Mucosa of descending colon (tissue), 3 donors: ENCODE data around the gene ABCA4. TPM values are rescaled to one million over a fixed set of nuclear protein-coding genes. Genes with fewer than 3 reads are reported as not detected.

Experiments
- ATAC-seq: fragments of 200-7000 bp; cut with Tn5 transposase; one replicate; pipeline ENCODE4 v1.9.1; 2020; ENCODE audit warnings: mild to moderate bottlenecking, moderate library complexity
- DNase-seq, 3 donors: peaks; one replicate each; pipeline ENCODE4 v3.0.0-alpha.2; 2020
- H3K36me3 ChIP-seq: fragments of 200-600 bp; one replicate; pipeline ENCODE4 v1.8.0; 2021; ENCODE audit warnings: low read depth, mild to moderate bottlenecking
- H3K4me1 ChIP-seq: fragments of 200-600 bp; one replicate; pipeline ENCODE4 v1.8.0; 2021; ENCODE audit warnings: low read depth, mild to moderate bottlenecking
- H3K4me3 ChIP-seq: fragments of 200-600 bp; one replicate; pipeline ENCODE4 v1.8.0; 2021; ENCODE audit warnings: mild to moderate bottlenecking
- H3K9me3 ChIP-seq: fragments of 200-600 bp; one replicate; pipeline ENCODE4 v1.8.0; 2021; ENCODE audit warnings: mild to moderate bottlenecking
- intact Hi-C, 2 donors: fragments of 100-400 bp; cut with DNase I in 1 of 2; cut with micrococcal nuclease in 1 of 2; formaldehyde crosslinking; loops; one replicate each; pipeline versions ENCODE4 v1.11.0 to v1.11.1; 2022; cut with DNase I, micrococcal nuclease
- total RNA-seq, 3 donors: library from RNA; stranded (reverse); fragmentation: NEBNext Ultra II Directional in 2 of 3; extraction: Animal tissue kit (Norgen Biotek cat#: 25700) in 2 of 3; gene quantifications; one replicate each; pipeline versions ENCODE4 v1.2.1 to v1.2.4, GENCODE V29; 2021 to 2023
- TF ChIP-seq, protein P1 (sequence below): fragments of 200-600 bp; IDR thresholded peaks from one replicate; pipeline ENCODE4 v1.8.0; 2022; ENCODE audit warnings: antibody characterized with exemption, mild to moderate bottlenecking
- donor health status: DM: no; HTN: no; CAD: no; lungs with moderate emphysema.
- donor health status: DM: no; HTN: no; CAD: no.
- donor health status: DM: no; HTN: yes; CAD: no.

ABCA4 gene
- total RNA-seq, 3 donors from 2014 or later: 0.34 to 1.0 TPM; not detected in 1

DNA sequence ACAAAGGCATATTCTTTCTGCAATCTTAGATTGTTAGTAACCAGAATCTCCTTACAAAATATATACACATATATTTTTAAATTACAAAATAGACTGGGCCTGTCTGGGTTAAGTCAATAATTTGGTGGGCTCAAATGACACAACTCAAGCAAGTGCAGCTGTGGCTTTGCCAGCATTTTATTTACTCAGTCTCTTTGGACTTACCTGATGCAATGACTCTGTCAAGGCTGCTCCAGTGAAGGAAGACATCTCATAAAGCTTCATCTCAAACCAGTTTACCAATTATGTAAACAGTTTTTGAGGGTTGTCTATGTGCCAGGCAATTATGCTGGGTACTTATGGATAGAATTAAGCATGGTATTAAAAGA, 22.8 kb upstream of the ABCA4 start:
- TF ChIP-seq, protein P1, sequence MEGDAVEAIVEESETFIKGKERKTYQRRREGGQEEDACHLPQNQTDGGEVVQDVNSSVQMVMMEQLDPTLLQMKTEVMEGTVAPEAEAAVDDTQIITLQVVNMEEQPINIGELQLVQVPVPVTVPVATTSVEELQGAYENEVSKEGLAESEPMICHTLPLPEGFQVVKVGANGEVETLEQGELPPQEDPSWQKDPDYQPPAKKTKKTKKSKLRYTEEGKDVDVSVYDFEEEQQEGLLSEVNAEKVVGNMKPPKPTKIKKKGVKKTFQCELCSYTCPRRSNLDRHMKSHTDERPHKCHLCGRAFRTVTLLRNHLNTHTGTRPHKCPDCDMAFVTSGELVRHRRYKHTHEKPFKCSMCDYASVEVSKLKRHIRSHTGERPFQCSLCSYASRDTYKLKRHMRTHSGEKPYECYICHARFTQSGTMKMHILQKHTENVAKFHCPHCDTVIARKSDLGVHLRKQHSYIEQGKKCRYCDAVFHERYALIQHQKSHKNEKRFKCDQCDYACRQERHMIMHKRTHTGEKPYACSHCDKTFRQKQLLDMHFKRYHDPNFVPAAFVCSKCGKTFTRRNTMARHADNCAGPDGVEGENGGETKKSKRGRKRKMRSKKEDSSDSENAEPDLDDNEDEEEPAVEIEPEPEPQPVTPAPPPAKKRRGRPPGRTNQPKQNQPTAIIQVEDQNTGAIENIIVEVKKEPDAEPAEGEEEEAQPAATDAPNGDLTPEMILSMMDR: no peak
- H3K4me1 ChIP-seq: no peaks in the 10 kb centered on the region
- intact Hi-C loops: no loop called here
- H3K36me3 ChIP-seq: no peaks in the 10 kb centered on the region
- no peaks in the 10 kb centered on the region for H3K9me3 ChIP-seq
- H3K4me3 ChIP-seq: no peak overlapping the region
- ATAC-seq (no peak), DNase-seq (no peak)

DNA sequence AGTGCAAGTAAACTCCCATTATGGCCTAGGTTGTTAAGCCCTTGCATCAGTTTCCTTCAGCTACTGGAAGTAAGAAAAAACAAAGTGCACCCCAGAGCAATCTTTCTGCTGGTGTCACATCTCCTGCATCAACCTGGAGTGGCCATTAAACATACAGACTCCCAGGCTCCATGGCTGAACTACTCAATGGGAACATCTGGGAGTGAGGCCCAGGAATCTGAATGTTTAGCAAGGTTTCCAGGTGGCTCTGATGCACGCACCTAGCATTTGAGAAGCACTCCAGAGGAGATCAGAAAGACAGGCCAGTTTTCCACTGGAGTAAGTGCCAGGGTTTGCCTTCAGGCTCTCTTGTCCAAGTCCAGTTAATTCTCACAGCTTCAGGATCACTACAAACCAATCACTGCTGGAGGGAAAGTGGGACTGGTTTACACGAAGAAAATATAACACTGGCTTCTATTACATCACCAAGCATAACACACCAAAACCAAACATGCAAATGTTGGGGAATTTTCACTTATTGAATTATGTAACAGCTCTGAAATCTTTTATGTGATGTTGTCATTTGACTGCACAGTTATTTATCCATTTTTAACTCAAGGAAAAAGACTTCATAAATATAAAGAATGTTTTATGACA, 22.3 kb upstream of the ABCA4 start:
- DNase-seq (no peak), ATAC-seq (no peak)
- TF ChIP-seq, protein P1: no peak
- intact Hi-C loops: no loop called here
- no peaks in the 10 kb centered on the region for H3K4me1 ChIP-seq
- H3K9me3 ChIP-seq: no peaks in the 10 kb centered on the region
- no peak overlapping the region for H3K4me3 ChIP-seq
- no peaks in the 10 kb centered on the region for H3K36me3 ChIP-seq

DNA sequence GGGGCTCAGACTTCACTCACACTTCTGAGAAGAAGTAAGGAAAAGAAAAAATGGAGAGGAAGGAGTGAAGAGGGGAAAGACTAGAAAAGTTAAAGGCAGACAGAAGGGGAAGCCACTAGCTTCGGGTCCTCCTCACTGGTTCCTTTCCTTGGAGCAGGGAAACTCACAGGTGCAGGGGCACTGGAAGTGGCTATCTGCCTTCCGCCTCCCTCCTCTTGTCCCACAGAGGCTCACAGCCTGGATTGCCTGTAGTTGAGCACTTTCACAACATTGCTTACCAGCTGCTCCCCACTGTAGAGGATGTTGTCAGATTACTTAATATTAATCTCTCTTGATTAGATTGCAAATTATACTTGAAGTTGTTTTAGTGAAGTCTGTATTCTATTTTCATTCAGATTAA, 21.6 kb upstream of the ABCA4 start:
- ATAC-seq: no peak
- no peaks in the 10 kb centered on the region for H3K4me1 ChIP-seq
- DNase-seq: no peak
- no peak overlapping the region for H3K4me3 ChIP-seq
- TF ChIP-seq, protein P1: no peak
- intact Hi-C loops: no loop called here
- no peaks in the 10 kb centered on the region for H3K36me3 ChIP-seq
- no peaks in the 10 kb centered on the region for H3K9me3 ChIP-seq

DNA sequence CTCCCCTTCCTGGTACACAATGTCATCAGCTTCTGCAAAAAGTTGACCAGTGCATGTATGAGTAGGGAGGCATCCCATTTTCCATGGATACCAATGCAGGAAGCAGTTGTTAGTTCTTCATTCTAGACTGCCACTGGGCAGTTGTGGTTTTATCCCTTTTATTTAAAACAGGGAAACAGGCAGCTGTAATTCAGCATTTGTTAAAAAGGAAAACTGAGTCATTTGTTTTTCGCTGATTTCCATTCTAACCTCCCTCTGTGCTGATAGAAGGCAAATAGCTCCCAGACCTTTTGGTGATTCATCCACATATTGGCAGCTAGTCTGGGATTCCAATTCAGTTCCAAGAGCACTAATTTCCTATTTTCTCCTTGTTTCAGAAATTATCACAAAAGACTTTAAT, 21.1 kb upstream of the ABCA4 start:
- DNase-seq (no peak), ATAC-seq (no peak)
- intact Hi-C loops: no loop called here
- TF ChIP-seq, protein P1: no peak
- H3K4me3 ChIP-seq: no peak overlapping the region
- H3K9me3 ChIP-seq: no peaks in the 10 kb centered on the region
- no peaks in the 10 kb centered on the region for H3K4me1 ChIP-seq
- no peaks in the 10 kb centered on the region for H3K36me3 ChIP-seq

DNA sequence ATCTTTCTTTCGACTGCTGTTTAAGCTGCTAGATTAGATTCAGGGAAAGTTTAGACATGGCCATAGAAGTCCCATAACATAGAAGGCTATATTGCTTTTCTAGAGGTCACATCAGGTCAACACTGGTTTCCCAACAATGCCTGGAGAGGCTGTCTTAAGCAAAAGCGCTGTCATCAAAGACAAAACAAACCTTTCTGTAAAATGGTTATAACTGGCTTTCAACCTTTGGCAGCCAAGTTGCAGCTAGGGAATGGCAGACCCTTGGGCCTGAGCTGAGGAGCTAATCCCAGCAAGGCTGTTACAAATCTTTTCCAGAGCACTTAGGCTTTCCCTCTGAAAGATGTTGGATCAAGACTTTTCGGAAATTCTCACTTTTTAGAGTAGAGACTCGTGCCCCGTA, 11.2 kb upstream of the ABCA4 start:
- Histone ChIP-seq H3K9me3 (peaks cover 8% of the 10 kb centered on the region), H3K4me1 (no peaks in the 10 kb centered on the region), H3K4me3 (no peak overlapping the region), H3K36me3 (no peaks in the 10 kb centered on the region)
- intact Hi-C loops: no loop called here
- DNase-seq (no peak), ATAC-seq (no peak)
- TF ChIP-seq, protein P1: no peak
